ENCODE results near the gene SH2D5.

SH2D5 gene

GRCh38 chr1:20709868-20710267 is 22.6 kb downstream of the SH2D5 start:
- no peak overlapping the region for H3K27ac Mint-ChIP-seq
- no peak overlapping the region for H3K4me3 Mint-ChIP-seq
- H3K27me3 Mint-ChIP-seq = peaks cover 3% of the 10 kb centered on the region
- DNase-seq = no peak
- no peak for ATAC-seq
- H3K4me1 Mint-ChIP-seq = no peaks in the 10 kb centered on the region
- H3K9me3 Mint-ChIP-seq = no peaks in the 10 kb centered on the region

DNA sequence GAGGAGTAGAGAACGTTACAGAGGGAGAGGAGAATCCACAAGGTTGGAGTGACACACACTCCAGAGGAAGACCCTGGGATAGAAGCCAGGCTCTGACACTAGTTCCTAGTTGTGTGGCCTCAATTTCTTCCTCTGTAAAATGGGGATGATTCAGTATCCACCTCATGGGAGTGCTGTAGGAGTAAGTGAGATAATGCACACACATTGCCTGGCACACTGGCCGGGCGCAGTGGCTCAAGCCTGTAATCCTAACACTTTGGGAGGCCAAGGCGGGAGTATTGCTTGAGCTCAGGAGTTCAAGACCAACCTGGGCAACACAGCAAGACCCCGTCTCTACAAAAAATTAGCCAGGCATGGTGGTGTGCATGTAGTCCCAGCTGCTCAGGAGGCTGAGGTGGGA is 23.6 kb downstream of the SH2D5 start:
- Mint-ChIP-seq H3K27me3 (no peaks in the 10 kb centered on the region), H3K9me3 (no peaks in the 10 kb centered on the region), H3K4me3 (no peak overlapping the region), H3K27ac (no peak overlapping the region), H3K4me1 (no peaks in the 10 kb centered on the region)
- ATAC-seq (no peak), DNase-seq (no peak)

DNA sequence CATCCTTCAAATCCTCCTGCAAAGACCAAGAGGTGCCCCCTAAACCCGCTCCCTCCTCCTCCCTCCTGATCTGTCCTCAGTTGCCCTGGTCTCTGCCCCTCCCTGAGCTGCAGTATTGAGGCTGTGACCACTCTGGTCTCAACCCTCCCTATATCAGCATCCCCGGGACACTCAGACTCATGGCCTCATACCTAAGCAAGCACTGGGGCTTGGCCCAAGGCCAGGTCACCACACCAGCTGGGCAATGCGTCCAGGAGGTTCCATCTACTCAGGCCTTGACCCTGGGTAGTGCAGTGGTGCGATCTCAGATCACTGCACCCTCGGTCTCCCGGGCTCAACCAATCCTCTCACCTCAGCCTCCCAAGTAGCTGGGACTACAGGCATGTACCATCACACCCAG is 24.4 kb downstream of the SH2D5 start:
- DNase-seq (no peak), ATAC-seq (no peak)
- H3K27me3 Mint-ChIP-seq = no peaks in the 10 kb centered on the region
- no peaks in the 10 kb centered on the region for H3K4me1 Mint-ChIP-seq
- no peaks in the 10 kb centered on the region for H3K9me3 Mint-ChIP-seq
- no peak overlapping the region for H3K4me3 Mint-ChIP-seq
- H3K27ac Mint-ChIP-seq = no peak overlapping the region

GRCh38 chr1:20706841-20707240 is 25.7 kb downstream of the SH2D5 start:
- DNase-seq (no peak), ATAC-seq (no peak)
- H3K27ac Mint-ChIP-seq = no peak overlapping the region
- no peaks in the 10 kb centered on the region for H3K27me3 Mint-ChIP-seq
- H3K4me3 Mint-ChIP-seq = no peak overlapping the region
- no peaks in the 10 kb centered on the region for H3K4me1 Mint-ChIP-seq
- no peaks in the 10 kb centered on the region for H3K9me3 Mint-ChIP-seq

DNA sequence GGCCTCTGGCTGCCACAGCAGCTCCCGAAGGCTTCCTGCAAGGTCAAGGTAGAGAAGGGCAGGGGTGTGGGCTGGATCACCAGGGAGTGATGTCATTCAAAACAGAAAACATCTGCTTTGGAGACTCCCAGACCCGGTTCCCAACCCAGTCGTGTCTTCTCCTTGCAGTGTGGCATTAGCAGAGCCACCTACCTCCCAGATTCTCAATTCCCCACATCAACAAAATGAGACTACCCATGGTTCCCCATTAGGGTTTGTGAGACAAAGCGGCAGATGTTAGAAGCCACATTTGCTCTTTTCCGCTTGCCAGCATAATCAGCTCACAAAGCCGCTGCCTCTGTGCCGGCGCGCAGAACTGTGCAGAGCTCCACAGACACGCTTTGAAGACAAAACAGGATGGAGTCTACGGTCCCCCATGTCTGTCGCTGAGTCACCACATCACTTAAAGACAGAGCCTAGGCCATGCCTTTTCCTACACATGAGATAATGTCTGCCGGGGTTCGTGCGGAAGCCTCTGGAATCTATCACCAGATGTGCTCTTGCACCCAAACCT is 27.2 kb downstream of the SH2D5 start:
- Mint-ChIP-seq H3K4me1 (no peaks in the 10 kb centered on the region), H3K4me3 (no peak overlapping the region), H3K9me3 (no peaks in the 10 kb centered on the region), H3K27ac (no peak overlapping the region), H3K27me3 (no peaks in the 10 kb centered on the region)
- ATAC-seq = no peak
- DNase-seq = no peak

GRCh38 chr1:20704390-20705202 is 27.9 kb downstream of the SH2D5 start:
- H3K4me3 Mint-ChIP-seq = no peak overlapping the region
- H3K4me1 Mint-ChIP-seq = no peaks in the 10 kb centered on the region
- H3K9me3 Mint-ChIP-seq = no peaks in the 10 kb centered on the region
- no peak overlapping the region for H3K27ac Mint-ChIP-seq
- no peak for DNase-seq
- ATAC-seq = no peak
- no peaks in the 10 kb centered on the region for H3K27me3 Mint-ChIP-seq

DNA sequence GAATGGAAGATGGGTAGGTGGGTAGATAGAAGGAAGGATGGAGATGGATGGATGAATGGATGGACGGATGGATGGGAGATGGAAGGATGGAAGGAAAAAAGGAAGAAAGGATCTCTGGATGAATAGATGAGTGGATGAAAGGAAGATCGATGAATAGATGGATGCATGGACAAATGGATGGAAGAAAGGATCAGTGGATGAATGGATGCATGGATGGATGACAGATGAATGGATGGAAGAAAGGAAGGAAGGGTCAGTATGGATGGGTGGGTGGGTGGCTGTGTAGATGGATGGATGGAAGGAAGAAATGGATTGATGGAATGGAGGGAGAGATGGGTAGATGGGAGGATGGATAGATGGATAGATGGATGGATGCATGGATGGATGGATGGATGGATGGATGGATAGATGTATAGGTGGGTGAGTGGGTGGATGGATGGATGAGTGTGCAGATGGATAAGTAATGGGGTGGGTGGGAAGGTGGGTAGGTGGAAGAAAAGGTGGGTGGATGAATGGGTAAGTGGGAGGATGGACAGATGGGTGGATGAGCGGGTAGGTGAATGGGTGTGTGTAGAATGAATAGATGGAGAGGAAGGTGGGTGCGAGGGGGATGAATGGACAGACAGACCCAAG is 29.3 kb downstream of the SH2D5 start:
- H3K9me3 Mint-ChIP-seq = no peaks in the 10 kb centered on the region
- DNase-seq (no peak), ATAC-seq (no peak)
- no peak overlapping the region for H3K4me3 Mint-ChIP-seq
- no peak overlapping the region for H3K27ac Mint-ChIP-seq
- no peaks in the 10 kb centered on the region for H3K27me3 Mint-ChIP-seq
- H3K4me1 Mint-ChIP-seq = no peaks in the 10 kb centered on the region

- ATAC-seq (no peak), DNase-seq (no peak)
- H3K9me3 Mint-ChIP-seq = no peaks in the 10 kb centered on the region
- H3K4me1 Mint-ChIP-seq = no peaks in the 10 kb centered on the region
- H3K4me3 Mint-ChIP-seq = no peak overlapping the region
- H3K27me3 Mint-ChIP-seq = no peaks in the 10 kb centered on the region
- H3K27ac Mint-ChIP-seq = no peak overlapping the region
Measured at GRCh38 chr1:20702416-20702815, 30.1 kb downstream of the SH2D5 start.

- ATAC-seq (no peak), DNase-seq (no peak)
- no peaks in the 10 kb centered on the region for H3K9me3 Mint-ChIP-seq
- H3K4me3 Mint-ChIP-seq = no peak overlapping the region
- H3K27me3 Mint-ChIP-seq = no peaks in the 10 kb centered on the region
- H3K4me1 Mint-ChIP-seq = peaks cover 3% of the 10 kb centered on the region
- no peak overlapping the region for H3K27ac Mint-ChIP-seq
Measured at GRCh38 chr1:20701847-20702246, 30.7 kb downstream of the SH2D5 start.

DNA sequence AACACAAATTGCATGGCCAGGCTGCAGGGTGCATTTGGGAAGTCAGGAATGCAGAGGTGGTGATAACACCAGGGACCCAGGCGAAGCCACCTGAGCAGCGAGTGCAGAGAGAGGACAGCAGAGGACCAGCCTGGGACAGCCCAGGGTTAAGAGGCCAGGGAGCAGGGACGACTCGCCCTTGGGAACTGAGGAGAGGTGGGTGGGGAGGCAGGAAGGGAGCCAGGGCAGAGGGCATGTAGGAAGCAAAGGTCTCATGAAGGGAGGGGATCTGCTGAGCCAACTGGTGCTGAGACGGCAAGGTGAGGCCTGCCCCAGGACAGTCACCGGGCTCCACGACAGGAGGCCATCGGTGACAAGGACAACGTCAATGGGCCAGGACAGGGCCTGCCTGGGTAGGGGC is 31.1 kb downstream of the SH2D5 start:
- Mint-ChIP-seq H3K27ac (no peak overlapping the region), H3K27me3 (no peaks in the 10 kb centered on the region), H3K9me3 (no peaks in the 10 kb centered on the region), H3K4me1 (peaks cover 7% of the 10 kb centered on the region), H3K4me3 (no peak overlapping the region)
- ATAC-seq (no peak), DNase-seq (no peak)

DNA sequence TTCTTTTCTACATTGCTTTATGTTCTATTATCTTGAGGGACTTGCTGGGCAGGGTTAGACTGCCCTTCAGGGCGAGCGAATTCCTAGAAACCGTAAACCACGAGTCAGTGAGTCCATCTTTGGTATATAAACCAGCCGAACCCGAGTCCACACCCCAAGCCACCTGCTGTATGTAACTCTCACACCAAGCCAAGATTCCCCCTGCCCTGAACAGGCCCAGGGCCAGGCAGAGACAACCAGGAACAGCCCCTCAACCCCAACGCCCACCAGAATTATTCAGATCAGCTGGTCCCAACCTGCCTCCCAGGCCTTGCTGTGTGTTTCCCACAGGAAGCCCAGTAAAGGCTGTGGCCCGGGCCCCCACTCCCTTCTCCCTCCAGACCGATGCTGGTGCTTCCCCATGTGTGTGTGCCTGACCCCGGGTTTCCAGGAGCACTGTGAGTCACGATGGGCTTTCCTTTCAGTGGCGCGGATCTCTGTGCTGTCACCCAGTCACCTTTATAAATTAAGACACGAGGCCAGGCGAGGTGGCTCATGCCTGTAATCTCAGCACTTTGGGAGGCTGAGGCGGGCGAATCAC is 31.8 kb downstream of the SH2D5 start:
- Mint-ChIP-seq H3K27ac (peak overlapping the region in 1 of 2 donors; percentile 21), H3K4me3 (no peak overlapping the region), H3K4me1 (peaks cover 12% of the 10 kb centered on the region), H3K27me3 (peaks cover 7% of the 10 kb centered on the region), H3K9me3 (no peaks in the 10 kb centered on the region)
- ATAC-seq = no peak
- DNase-seq = no peak

GRCh38 chr1:20699558-20699957 is 32.9 kb downstream of the SH2D5 start:
- ATAC-seq = no peak
- H3K9me3 Mint-ChIP-seq = no peaks in the 10 kb centered on the region

GRCh38 chr1:20698195-20698910 is 34.1 kb downstream of the SH2D5 start:
- Mint-ChIP-seq H3K4me1 (peaks cover 12% of the 10 kb centered on the region), H3K9me3 (no peaks in the 10 kb centered on the region), H3K27ac (no peak overlapping the region), H3K27me3 (peaks cover 10% of the 10 kb centered on the region), H3K4me3 (no peak overlapping the region)
- no peak for ATAC-seq
- DNase-seq = no peak

More at GRCh38 chr1:20699558-20699957, 32.9 kb downstream of the SH2D5 start:
- peaks cover 12% of the 10 kb centered on the region for H3K4me1 Mint-ChIP-seq
- peaks cover 10% of the 10 kb centered on the region for H3K27me3 Mint-ChIP-seq
- H3K4me3 Mint-ChIP-seq = no peak overlapping the region
- DNase-seq = no peak
- H3K27ac Mint-ChIP-seq = peak overlapping the region in 1 of 2 donors; percentile 28

GRCh38 chr1:20697563-20697962 is 34.9 kb downstream of the SH2D5 start:
- Mint-ChIP-seq H3K4me1 (peaks cover 12% of the 10 kb centered on the region), H3K9me3 (no peaks in the 10 kb centered on the region), H3K27me3 (peaks cover 10% of the 10 kb centered on the region), H3K27ac (no peak overlapping the region), H3K4me3 (no peak overlapping the region)
- DNase-seq (no peak), ATAC-seq (no peak)

DNA sequence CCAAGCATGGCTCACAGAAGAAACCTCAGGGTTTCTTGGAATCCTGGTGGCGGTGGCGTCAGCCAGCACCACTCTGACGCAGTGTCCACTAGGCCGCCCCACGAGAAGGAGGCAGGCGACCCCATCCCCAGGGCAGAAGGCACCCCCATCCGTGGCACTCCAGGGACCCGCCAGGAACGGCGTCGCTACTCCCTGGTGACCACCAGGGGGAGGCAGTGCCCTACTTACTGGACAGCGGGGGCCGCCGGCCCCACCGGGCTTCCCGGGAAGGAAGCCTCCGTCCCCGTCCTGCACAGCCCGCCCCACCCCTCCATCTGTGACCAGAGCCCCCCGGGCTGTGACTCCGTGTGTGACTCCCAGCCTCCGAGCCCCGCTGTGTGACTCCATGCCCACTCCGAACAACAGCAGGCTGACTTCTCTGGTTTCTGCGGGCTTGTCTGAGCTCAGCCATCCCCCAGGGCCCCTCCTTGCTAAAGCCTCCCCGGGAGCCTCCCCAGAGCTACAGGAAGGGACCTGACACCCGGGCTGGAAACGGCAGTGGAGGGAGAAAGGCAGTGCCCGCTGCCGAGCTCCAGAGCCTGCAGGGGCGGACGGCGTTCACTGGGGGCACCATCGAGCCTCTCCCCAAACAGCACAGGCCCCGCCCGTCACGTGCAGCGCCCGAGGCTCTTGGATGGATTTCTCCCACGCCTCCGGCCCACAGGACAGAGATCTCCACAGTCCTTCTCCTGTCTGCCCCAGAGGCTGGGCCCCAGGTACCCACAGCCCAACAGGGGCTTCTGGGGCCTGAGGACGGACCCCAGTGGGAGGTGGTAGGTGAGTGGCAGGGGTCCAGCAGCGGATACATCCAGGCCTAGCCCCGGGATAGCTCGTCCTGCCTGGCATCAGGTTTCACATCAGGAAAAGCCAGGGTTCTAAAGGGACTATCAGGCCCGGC is 35.8 kb downstream of the SH2D5 start:
- H3K4me1 Mint-ChIP-seq = peaks cover 12% of the 10 kb centered on the region
- no peaks in the 10 kb centered on the region for H3K9me3 Mint-ChIP-seq
- peak overlapping the region; percentile 89 to 95 for H3K4me3 Mint-ChIP-seq
- H3K27me3 Mint-ChIP-seq = peaks cover 10% of the 10 kb centered on the region
- ATAC-seq (peak; percentile 94), DNase-seq (peak; percentile 74 to 77)
- H3K27ac Mint-ChIP-seq = peak overlapping the region; percentile 81 to 88
